RWPE2 (cell line): ENCODE data around the gene ATR.

Experiments
- ATAC-seq: fragments of 200-7000 bp; cut with Tn5 transposase; 3 replicates; pipeline ENCODE4 v1.9.1; 2021; ENCODE audit warnings: low read depth
- DNase-seq: peaks from one replicate; pipeline ENCODE4 v3.0.0-alpha.2; 2020; ENCODE audit warnings: low spot score
- H3K27ac ChIP-seq: fragments of 450-650 bp; 2 replicates; pipeline ENCODE4 v1.5.1; 2017; ENCODE audit warnings: mild to moderate bottlenecking; ENCODE audit not compliant: poor library complexity, severe bottlenecking
- H3K27me3 ChIP-seq: fragments of 250-450 bp; sonication (Bioruptor Pico); 2 replicates; pipeline ENCODE4 v1.5.1; 2021; ENCODE audit warnings: mild to moderate bottlenecking, moderate library complexity; ENCODE audit not compliant: insufficient read depth, poor library complexity, severe bottlenecking
- H3K36me3 ChIP-seq: fragments of 250-450 bp; sonication (Bioruptor Pico); 2 replicates; pipeline ENCODE4 v1.5.1; 2020; ENCODE audit warnings: low read depth, mild to moderate bottlenecking, moderate library complexity
- H3K4me1 ChIP-seq: fragments of 250-450 bp; sonication (Bioruptor Pico); 2 replicates; pipeline ENCODE4 v1.5.1; 2021; ENCODE audit warnings: mild to moderate bottlenecking, moderate library complexity; ENCODE audit not compliant: insufficient read depth, poor library complexity, severe bottlenecking
- H3K4me3 ChIP-seq: fragments of 250-450 bp; sonication (Bioruptor Pico); 2 replicates; pipeline ENCODE4 v1.5.1; 2021; ENCODE audit warnings: mild to moderate bottlenecking, moderate library complexity; ENCODE audit not compliant: severe bottlenecking
- H3K9me3 ChIP-seq: fragments of 250-450 bp; sonication (Bioruptor Pico); 2 replicates; pipeline ENCODE4 v1.5.1; 2021; ENCODE audit warnings: mild to moderate bottlenecking, moderate library complexity; ENCODE audit not compliant: severe bottlenecking
- CTCF ChIP-seq: fragments of 450-650 bp; IDR thresholded peaks from one replicate; pipeline ENCODE4 v1.5.1; 2017; ENCODE audit warnings: mild to moderate bottlenecking, moderate library complexity; ENCODE audit not compliant: poor library complexity, severe bottlenecking

Gene ATR

GRCh38 chr3:142500211-142500610 is 78.3 kb downstream of the ATR start:
- peaks cover 72% of the 10 kb centered on the region for H3K36me3 ChIP-seq
- TF ChIP-seq CTCF: no peak

GRCh38 chr3:142498397-142499180 is 79.9 kb downstream of the ATR start:
- TF ChIP-seq CTCF: no peak
- ATAC-seq (no peak), DNase-seq (no peak)
- Histone ChIP-seq H3K27ac (no peak overlapping the region), H3K36me3 (peaks cover 66% of the 10 kb centered on the region), H3K27me3 (no peaks in the 10 kb centered on the region), H3K9me3 (no peaks in the 10 kb centered on the region), H3K4me3 (no peak overlapping the region), H3K4me1 (peaks cover 13% of the 10 kb centered on the region)

More at GRCh38 chr3:142500211-142500610, 78.3 kb downstream of the ATR start:
- H3K9me3 ChIP-seq: no peaks in the 10 kb centered on the region
- no peaks in the 10 kb centered on the region for H3K27me3 ChIP-seq
- no peak overlapping the region for H3K27ac ChIP-seq
- no peak for ATAC-seq
- DNase-seq: no peak
- no peak overlapping the region for H3K4me3 ChIP-seq
- H3K4me1 ChIP-seq: peaks cover 13% of the 10 kb centered on the region

DNA sequence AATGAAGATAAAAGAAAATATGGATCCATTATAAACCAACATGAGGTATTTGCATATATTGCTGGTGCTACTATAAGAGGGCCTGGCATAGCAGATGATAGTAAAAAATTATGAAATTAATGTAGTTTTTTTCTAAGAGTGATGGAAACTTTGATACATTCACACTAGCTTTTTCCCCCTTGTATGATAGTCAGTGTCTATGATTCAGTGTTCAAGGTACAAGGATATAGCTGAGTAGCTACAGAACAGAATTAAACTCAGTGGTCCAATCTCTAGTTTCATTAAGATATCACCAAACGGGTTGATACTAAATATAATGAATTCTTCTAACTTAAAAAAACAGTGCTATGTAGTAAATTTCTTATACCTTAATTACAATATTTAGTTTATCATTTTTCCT is 80.8 kb downstream of the ATR start:
- DNase-seq: no peak
- no peak overlapping the region for H3K27ac ChIP-seq
- H3K27me3 ChIP-seq: no peaks in the 10 kb centered on the region
- H3K4me1 ChIP-seq: peaks cover 13% of the 10 kb centered on the region
- TF ChIP-seq CTCF: no peak
- no peak for ATAC-seq
- H3K4me3 ChIP-seq: no peak overlapping the region
- peaks cover 67% of the 10 kb centered on the region for H3K36me3 ChIP-seq
- H3K9me3 ChIP-seq: no peaks in the 10 kb centered on the region

- H3K27ac ChIP-seq: no peak overlapping the region
- no peak for TF ChIP-seq CTCF
- no peak overlapping the region for H3K4me3 ChIP-seq
- H3K4me1 ChIP-seq: no peaks in the 10 kb centered on the region
- H3K27me3 ChIP-seq: no peaks in the 10 kb centered on the region
- no peaks in the 10 kb centered on the region for H3K9me3 ChIP-seq
- peaks cover 70% of the 10 kb centered on the region for H3K36me3 ChIP-seq
- DNase-seq (no peak), ATAC-seq (no peak)
Observed at GRCh38 chr3:142495103-142495502, 83.4 kb downstream of the ATR start.

DNA sequence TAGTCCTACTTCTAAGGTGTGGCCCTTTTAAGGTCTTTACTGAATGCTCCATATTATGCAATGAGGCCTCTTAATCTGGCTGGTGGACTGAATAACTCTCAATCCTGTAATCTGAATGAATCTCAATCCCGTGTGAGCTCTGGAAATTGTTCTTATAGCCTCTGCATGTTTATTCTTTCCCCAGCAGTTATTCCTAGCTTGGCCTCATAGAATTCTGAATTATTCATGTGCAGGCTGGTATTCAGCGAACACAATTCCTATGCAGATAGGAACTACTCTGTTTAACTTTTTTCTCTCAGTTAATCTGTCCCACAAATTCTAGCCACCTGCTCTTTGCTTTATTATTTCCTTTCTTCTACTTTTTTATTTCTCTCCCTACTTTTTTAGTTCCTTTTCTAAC is 86.3 kb downstream of the ATR start:
- TF ChIP-seq CTCF: no peak
- peaks cover 62% of the 10 kb centered on the region for H3K36me3 ChIP-seq
- H3K4me3 ChIP-seq: no peak overlapping the region
- ATAC-seq (no peak), DNase-seq (no peak)
- H3K27ac ChIP-seq: no peak overlapping the region
- no peaks in the 10 kb centered on the region for H3K9me3 ChIP-seq
- H3K4me1 ChIP-seq: no peaks in the 10 kb centered on the region
- no peaks in the 10 kb centered on the region for H3K27me3 ChIP-seq
